ENCODE measurements around the gene CARD8.

GRCh38 chr19:48170817-48171347, 84.8 kb downstream of the CARD8 start:
- TF ChIP-seq FOXM1 (IDR thresholded peaks at IDR 0.05; ENCODE audit: borderline replicate concordance) (no peak), SP1 (IDR thresholded peaks at IDR 0.05) (no peak), HDGF (IDR thresholded peaks at IDR 0.05; ENCODE audit: borderline replicate concordance) (no peak), L3MBTL2 (conservative IDR thresholded peaks at IDR 0.05) (no peak), ZNF384 (IDR thresholded peaks at IDR 0.05) (no peak), FOXK2 (IDR thresholded peaks at IDR 0.05) (no peak), FOXA1 (IDR thresholded peaks at IDR 0.05) (no peak), CTBP1 (IDR thresholded peaks at IDR 0.05; ENCODE audit: borderline replicate concordance) (no peak), PKNOX1 (IDR thresholded peaks at IDR 0.05) (no peak)

Measured in HEK293T (cell line).